HEK293 (cell line): ENCODE measurements around the gene CLASRP.
A peak's percentile ranks its signal among the peaks of the same experiment; 100 is the strongest.

Experiments
- GLIS1 ChIP-seq: fragments of 450-650 bp; formaldehyde crosslinking; IDR thresholded peaks from 2 replicates; pipeline ENCODE4 v1.5.1; 2016; ENCODE audit warnings: missing biosample characterization, missing genetic modification characterization
- GLIS2 ChIP-seq: fragments of 450-650 bp; formaldehyde crosslinking; IDR thresholded peaks from 2 replicates; pipeline ENCODE4 v1.5.1; 2016; ENCODE audit warnings: missing biosample characterization, missing genetic modification characterization
- MYNN ChIP-seq: fragments of 450-650 bp; formaldehyde crosslinking; IDR thresholded peaks from 2 replicates; pipeline ENCODE4 v1.5.1; 2016; ENCODE audit warnings: missing biosample characterization, missing genetic modification characterization, borderline replicate concordance
- RBAK ChIP-seq: fragments of 450-650 bp; formaldehyde crosslinking; IDR thresholded peaks from 2 replicates; pipeline ENCODE4 v1.5.1; 2016; ENCODE audit warnings: missing biosample characterization, missing genetic modification characterization
- SP2 ChIP-seq: fragments of 450-650 bp; formaldehyde crosslinking; IDR thresholded peaks from 2 replicates; pipeline ENCODE4 v1.5.1; 2016; ENCODE audit warnings: missing biosample characterization, missing genetic modification characterization
- ZFHX2 ChIP-seq: fragments of 450-650 bp; formaldehyde crosslinking; conservative IDR thresholded peaks from 2 replicates; pipeline ENCODE4 v1.5.1; 2016; ENCODE audit warnings: missing biosample characterization, missing genetic modification characterization
- ZFP41 ChIP-seq: fragments of 450-650 bp; formaldehyde crosslinking; IDR thresholded peaks from 2 replicates; pipeline ENCODE4 v1.5.1; 2016; ENCODE audit warnings: missing biosample characterization, missing genetic modification characterization, borderline replicate concordance
- ZNF175 ChIP-seq: fragments of 450-650 bp; formaldehyde crosslinking; IDR thresholded peaks from 2 replicates; pipeline ENCODE4 v1.5.1; 2016; ENCODE audit warnings: missing biosample characterization, missing genetic modification characterization
- ZNF19 ChIP-seq: fragments of 450-650 bp; formaldehyde crosslinking; IDR thresholded peaks from 2 replicates; pipeline ENCODE4; 2016; ENCODE audit warnings: missing biosample characterization, missing genetic modification characterization, low read depth
- ZNF214 ChIP-seq: fragments of 450-650 bp; formaldehyde crosslinking; IDR thresholded peaks from 2 replicates; pipeline ENCODE4 v1.5.1; 2017; ENCODE audit warnings: missing biosample characterization, mild to moderate bottlenecking, missing genetic modification characterization, borderline replicate concordance
- ZNF248 ChIP-seq: fragments of 450-650 bp; formaldehyde crosslinking; IDR thresholded peaks from 2 replicates; pipeline ENCODE4 v1.5.1; 2017; ENCODE audit warnings: missing biosample characterization, missing genetic modification characterization
- ZNF266 ChIP-seq: fragments of 450-650 bp; formaldehyde crosslinking; IDR thresholded peaks from 2 replicates; pipeline ENCODE4 v1.5.1; 2016; ENCODE audit warnings: missing biosample characterization, missing genetic modification characterization, low read depth
- ZNF350 ChIP-seq: fragments of 450-650 bp; formaldehyde crosslinking; IDR thresholded peaks from 2 replicates; pipeline ENCODE4 v1.5.0; 2017; ENCODE audit warnings: missing biosample characterization, mild to moderate bottlenecking, missing genetic modification characterization
- ZNF626 ChIP-seq: fragments of 450-650 bp; sonication (Bioruptor Pico); formaldehyde crosslinking; IDR thresholded peaks from 2 replicates; pipeline ENCODE4 v1.5.1; 2018; ENCODE audit warnings: missing biosample characterization, missing genetic modification characterization, inconsistent platforms
- ZNF660 ChIP-seq: fragments of 450-650 bp; IDR thresholded peaks from 2 replicates; pipeline ENCODE4 v1.5.1; 2018; ENCODE audit warnings: missing biosample characterization, mild to moderate bottlenecking, missing genetic modification characterization
- ZNF785 ChIP-seq: fragments of 450-650 bp; formaldehyde crosslinking; IDR thresholded peaks from 2 replicates; pipeline ENCODE4 v1.5.1; 2016; ENCODE audit warnings: missing biosample characterization, missing genetic modification characterization
- ZNF792 ChIP-seq: fragments of 450-650 bp; formaldehyde crosslinking; IDR thresholded peaks from 2 replicates; pipeline ENCODE4 v1.5.1; 2016; ENCODE audit warnings: missing biosample characterization, missing genetic modification characterization
- ZNF843 ChIP-seq: fragments of 450-650 bp; formaldehyde crosslinking; IDR thresholded peaks from 2 replicates; pipeline ENCODE4 v1.5.1; 2016; ENCODE audit warnings: missing biosample characterization, missing genetic modification characterization
- TF ChIP-seq, protein P1 (sequence below): fragments of 450-650 bp; formaldehyde crosslinking; IDR thresholded peaks from 2 replicates; pipeline ENCODE4 v1.5.1; 2016; ENCODE audit warnings: missing biosample characterization, missing genetic modification characterization, borderline replicate concordance
- TF ChIP-seq, protein P2 (sequence below): fragments of 450-650 bp; formaldehyde crosslinking; conservative IDR thresholded peaks from 2 replicates; pipeline ENCODE4 v1.5.1; 2016; ENCODE audit warnings: low read depth, missing biosample characterization, missing genetic modification characterization
- TF ChIP-seq, protein P3 (sequence below): fragments of 450-650 bp; formaldehyde crosslinking; IDR thresholded peaks from 2 replicates; pipeline ENCODE4 v1.5.1; 2016; ENCODE audit warnings: missing biosample characterization, missing genetic modification characterization
- TF ChIP-seq, protein P4 (sequence below): fragments of 450-650 bp; formaldehyde crosslinking; IDR thresholded peaks from 2 replicates; pipeline ENCODE4 v1.5.1; 2016; ENCODE audit warnings: missing biosample characterization, missing genetic modification characterization
- TF ChIP-seq, protein P5 (sequence below): fragments of 450-650 bp; formaldehyde crosslinking; IDR thresholded peaks from 2 replicates; pipeline ENCODE4 v1.5.1; 2016; ENCODE audit warnings: missing biosample characterization, missing genetic modification characterization
- TF ChIP-seq, protein P6 (sequence below): sonication (generic); formaldehyde crosslinking; IDR thresholded peaks from 2 replicates; pipeline ENCODE4 v1.8.1; 2022; ENCODE audit warnings: mild to moderate bottlenecking, moderate library complexity, missing genetic modification reagents

The CLASRP gene

DNA sequence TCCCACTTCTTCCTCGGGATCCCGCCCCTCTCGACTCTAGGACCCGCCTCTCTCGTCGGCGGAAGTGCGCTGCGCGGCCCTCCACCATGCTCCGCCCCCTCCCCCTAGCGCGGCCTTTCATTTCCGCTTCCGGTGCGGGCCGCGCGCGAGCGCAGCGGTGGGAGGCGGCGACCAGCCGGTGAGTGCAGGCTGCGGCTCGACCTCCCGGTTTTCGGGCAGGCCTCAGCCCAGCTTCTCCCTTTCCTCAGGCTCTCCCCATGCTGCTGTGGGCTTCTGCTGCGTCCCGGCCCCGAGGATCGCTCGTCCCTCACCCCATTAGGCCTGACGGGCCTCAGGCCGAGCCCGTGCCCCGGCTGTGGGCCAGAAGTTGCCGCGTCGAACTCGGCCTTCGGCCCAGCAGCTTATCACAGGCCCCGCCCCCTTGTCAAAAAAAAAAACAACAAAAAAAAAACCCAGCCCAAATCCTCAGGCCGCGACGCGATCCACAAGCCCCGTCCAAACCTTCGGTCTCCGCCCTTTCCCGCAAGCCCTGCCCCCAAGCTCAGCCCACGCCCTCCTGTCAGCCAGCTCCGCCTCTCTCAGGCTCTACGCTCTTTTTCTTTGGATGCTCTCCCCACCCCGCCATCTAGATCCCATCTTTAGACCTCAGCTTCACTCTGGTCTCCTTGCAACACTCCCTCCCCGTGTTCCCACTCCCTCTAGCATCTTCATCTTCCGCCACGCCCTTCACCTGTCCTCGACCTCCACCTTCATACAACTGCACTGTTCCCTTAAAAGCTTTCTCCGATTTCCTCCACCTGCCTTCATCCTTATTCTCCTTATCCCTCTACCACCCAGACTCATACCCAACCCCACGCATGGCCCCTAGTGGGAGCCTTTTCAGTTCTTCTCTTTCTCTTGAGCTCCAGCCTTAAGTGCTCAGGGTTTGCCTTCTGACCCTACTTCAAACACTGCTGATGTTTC, at the start of gene CLASRP (continued):
- TF ChIP-seq ZFHX2 (tag by site-specific recombination) (peak; percentile 66), ZNF350 (tag by site-specific recombination) (no peak), ZNF785 (0 out of 2 replicates have a peak, but pooled peaks have one; percentile 20), ZNF792 (tag by site-specific recombination) (peak; percentile 82; the same call in 1 of the 2 replicates), ZNF214 (tag by site-specific recombination) (no peak), GLIS2 (tag by site-specific recombination) (peak; percentile 10; the same call in 1 of the 2 replicates), ZNF19 (tag by site-specific recombination) (no peak), ZNF626 (no peak), GLIS1 (peak; percentile 53), SP2 (tag by site-specific recombination) (peak; percentile 95), ZFP41 (no peak), ZNF266 (no peak), RBAK (tag by site-specific recombination) (no peak), ZNF175 (tag by site-specific recombination) (no peak), ZNF248 (no peak), ZNF843 (tag by site-specific recombination) (peak; percentile 53; the same call in 1 of the 2 replicates), MYNN (tag by site-specific recombination) (no peak), ZNF660 (0 out of 2 replicates have a peak, but pooled peaks have one; percentile 74)
- TF ChIP-seq, protein P1, sequence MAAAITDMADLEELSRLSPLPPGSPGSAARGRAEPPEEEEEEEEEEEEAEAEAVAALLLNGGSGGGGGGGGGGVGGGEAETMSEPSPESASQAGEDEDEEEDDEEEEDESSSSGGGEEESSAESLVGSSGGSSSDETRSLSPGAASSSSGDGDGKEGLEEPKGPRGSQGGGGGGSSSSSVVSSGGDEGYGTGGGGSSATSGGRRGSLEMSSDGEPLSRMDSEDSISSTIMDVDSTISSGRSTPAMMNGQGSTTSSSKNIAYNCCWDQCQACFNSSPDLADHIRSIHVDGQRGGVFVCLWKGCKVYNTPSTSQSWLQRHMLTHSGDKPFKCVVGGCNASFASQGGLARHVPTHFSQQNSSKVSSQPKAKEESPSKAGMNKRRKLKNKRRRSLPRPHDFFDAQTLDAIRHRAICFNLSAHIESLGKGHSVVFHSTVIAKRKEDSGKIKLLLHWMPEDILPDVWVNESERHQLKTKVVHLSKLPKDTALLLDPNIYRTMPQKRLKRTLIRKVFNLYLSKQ (tag by site-specific recombination): no peak
- TF ChIP-seq, protein P2, sequence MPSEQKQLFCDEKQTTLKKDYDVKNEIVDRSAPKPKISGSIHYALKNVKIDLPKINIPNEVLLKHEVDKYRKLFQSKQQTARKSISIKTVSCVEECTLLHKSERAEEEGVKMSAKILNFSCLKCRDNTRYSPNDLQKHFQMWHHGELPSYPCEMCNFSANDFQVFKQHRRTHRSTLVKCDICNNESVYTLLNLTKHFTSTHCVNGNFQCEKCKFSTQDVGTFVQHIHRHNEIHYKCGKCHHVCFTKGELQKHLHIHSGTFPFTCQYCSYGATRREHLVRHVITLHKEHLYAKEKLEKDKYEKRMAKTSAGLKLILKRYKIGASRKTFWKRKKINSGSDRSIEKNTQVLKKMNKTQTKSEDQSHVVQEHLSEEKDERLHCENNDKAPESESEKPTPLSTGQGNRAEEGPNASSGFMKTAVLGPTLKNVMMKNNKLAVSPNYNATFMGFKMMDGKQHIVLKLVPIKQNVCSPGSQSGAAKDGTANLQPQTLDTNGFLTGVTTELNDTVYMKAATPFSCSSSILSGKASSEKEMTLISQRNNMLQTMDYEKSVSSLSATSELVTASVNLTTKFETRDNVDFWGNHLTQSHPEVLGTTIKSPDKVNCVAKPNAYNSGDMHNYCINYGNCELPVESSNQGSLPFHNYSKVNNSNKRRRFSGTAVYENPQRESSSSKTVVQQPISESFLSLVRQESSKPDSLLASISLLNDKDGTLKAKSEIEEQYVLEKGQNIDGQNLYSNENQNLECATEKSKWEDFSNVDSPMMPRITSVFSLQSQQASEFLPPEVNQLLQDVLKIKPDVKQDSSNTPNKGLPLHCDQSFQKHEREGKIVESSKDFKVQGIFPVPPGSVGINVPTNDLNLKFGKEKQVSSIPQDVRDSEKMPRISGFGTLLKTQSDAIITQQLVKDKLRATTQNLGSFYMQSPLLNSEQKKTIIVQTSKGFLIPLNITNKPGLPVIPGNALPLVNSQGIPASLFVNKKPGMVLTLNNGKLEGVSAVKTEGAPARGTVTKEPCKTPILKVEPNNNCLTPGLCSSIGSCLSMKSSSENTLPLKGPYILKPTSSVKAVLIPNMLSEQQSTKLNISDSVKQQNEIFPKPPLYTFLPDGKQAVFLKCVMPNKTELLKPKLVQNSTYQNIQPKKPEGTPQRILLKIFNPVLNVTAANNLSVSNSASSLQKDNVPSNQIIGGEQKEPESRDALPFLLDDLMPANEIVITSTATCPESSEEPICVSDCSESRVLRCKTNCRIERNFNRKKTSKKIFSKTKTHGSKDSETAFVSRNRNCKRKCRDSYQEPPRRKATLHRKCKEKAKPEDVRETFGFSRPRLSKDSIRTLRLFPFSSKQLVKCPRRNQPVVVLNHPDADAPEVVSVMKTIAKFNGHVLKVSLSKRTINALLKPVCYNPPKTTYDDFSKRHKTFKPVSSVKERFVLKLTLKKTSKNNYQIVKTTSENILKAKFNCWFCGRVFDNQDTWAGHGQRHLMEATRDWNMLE (tag by site-specific recombination): peak; percentile 96
- TF ChIP-seq, protein P3, sequence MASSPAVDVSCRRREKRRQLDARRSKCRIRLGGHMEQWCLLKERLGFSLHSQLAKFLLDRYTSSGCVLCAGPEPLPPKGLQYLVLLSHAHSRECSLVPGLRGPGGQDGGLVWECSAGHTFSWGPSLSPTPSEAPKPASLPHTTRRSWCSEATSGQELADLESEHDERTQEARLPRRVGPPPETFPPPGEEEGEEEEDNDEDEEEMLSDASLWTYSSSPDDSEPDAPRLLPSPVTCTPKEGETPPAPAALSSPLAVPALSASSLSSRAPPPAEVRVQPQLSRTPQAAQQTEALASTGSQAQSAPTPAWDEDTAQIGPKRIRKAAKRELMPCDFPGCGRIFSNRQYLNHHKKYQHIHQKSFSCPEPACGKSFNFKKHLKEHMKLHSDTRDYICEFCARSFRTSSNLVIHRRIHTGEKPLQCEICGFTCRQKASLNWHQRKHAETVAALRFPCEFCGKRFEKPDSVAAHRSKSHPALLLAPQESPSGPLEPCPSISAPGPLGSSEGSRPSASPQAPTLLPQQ (tag by site-specific recombination): peak; percentile 78
- TF ChIP-seq, protein P4, sequence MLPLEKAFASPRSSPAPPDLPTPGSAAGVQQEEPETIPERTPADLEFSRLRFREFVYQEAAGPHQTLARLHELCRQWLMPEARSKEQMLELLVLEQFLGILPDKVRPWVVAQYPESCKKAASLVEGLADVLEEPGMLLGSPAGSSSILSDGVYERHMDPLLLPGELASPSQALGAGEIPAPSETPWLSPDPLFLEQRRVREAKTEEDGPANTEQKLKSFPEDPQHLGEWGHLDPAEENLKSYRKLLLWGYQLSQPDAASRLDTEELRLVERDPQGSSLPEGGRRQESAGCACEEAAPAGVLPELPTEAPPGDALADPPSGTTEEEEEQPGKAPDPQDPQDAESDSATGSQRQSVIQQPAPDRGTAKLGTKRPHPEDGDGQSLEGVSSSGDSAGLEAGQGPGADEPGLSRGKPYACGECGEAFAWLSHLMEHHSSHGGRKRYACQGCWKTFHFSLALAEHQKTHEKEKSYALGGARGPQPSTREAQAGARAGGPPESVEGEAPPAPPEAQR (tag by site-specific recombination): no peak
- TF ChIP-seq, protein P5, sequence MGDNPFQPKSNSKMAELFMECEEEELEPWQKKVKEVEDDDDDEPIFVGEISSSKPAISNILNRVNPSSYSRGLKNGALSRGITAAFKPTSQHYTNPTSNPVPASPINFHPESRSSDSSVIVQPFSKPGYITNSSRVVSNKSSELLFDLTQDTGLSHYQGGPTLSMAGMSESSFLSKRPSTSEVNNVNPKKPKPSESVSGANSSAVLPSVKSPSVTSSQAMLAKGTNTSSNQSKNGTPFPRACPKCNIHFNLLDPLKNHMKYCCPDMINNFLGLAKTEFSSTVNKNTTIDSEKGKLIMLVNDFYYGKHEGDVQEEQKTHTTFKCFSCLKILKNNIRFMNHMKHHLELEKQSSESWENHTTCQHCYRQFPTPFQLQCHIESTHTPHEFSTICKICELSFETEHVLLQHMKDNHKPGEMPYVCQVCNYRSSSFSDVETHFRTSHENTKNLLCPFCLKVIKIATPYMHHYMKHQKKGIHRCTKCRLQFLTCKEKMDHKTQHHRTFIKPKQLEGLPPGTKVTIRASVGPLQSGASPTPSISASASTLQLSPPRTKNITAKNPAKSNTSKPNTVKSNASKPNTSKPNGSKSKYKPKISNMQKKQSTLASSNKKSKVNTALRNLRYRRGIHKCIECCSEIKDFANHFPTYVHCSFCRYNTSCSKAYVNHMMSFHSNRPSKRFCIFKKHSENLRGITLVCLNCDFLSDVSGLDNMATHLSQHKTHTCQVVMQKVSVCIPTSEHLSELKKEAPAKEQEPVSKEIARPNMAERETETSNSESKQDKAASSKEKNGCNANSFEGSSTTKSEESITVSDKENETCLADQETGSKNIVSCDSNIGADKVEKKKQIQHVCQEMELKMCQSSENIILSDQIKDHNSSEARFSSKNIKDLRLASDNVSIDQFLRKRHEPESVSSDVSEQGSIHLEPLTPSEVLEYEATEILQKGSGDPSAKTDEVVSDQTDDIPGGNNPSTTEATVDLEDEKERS (tag by site-specific recombination): no peak
- TF ChIP-seq, protein P6, sequence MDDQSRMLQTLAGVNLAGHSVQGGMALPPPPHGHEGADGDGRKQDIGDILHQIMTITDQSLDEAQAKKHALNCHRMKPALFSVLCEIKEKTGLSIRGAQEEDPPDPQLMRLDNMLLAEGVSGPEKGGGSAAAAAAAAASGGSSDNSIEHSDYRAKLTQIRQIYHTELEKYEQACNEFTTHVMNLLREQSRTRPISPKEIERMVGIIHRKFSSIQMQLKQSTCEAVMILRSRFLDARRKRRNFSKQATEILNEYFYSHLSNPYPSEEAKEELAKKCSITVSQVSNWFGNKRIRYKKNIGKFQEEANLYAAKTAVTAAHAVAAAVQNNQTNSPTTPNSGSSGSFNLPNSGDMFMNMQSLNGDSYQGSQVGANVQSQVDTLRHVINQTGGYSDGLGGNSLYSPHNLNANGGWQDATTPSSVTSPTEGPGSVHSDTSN (CRISPR knock-in tag): peak; percentile 48; the same call in 1 of the 2 replicates
